IPS DF 6.9 (cell line): ENCODE data around the gene COL5A2.

ENCODE experiments used
- DNase-seq: peaks from one replicate; pipeline ENCODE4 v3.0.0-alpha.2; 2013; ENCODE audit warnings: low read depth, low spot score
- H3K27ac ChIP-seq: one replicate; pipeline ENCODE4 v1.5.1; 2013; ENCODE audit warnings: low read length, control low read depth
- H3K27me3 ChIP-seq: 2 replicates; pipeline ENCODE4 v1.6.1; 2013; ENCODE audit warnings: mild to moderate bottlenecking, low read length; ENCODE audit not compliant: control insufficient read depth, insufficient read depth
- H3K36me3 ChIP-seq: 2 replicates; pipeline ENCODE4 v1.6.1; 2013; ENCODE audit warnings: low read length; ENCODE audit not compliant: control insufficient read depth, insufficient read depth
- H3K4me1 ChIP-seq: 2 replicates; pipeline ENCODE4 v1.6.1; 2013; ENCODE audit warnings: low read length; ENCODE audit not compliant: control insufficient read depth, insufficient read depth
- H3K4me3 ChIP-seq: 2 replicates; pipeline ENCODE4 v1.5.1; 2013; ENCODE audit warnings: mild to moderate bottlenecking, low read length
- H3K9me3 ChIP-seq: 2 replicates; pipeline ENCODE4 v1.6.1; 2013; ENCODE audit warnings: low read length, inconsistent platforms; ENCODE audit not compliant: control insufficient read depth, insufficient read depth
- WGBS: extraction: QIAGEN DNeasy Blood & Tissue Kit; methylation state at CpG from one replicate; pipeline ENCODE4 v1.1.7; 2013; ENCODE audit warnings: mixed read lengths, missing lambda C conversion rate; ENCODE audit not compliant: insufficient read length, insufficient coverage; 5-methylcytosine and 5-hydroxymethylcytosine counted together

The COL5A2 gene

DNA sequence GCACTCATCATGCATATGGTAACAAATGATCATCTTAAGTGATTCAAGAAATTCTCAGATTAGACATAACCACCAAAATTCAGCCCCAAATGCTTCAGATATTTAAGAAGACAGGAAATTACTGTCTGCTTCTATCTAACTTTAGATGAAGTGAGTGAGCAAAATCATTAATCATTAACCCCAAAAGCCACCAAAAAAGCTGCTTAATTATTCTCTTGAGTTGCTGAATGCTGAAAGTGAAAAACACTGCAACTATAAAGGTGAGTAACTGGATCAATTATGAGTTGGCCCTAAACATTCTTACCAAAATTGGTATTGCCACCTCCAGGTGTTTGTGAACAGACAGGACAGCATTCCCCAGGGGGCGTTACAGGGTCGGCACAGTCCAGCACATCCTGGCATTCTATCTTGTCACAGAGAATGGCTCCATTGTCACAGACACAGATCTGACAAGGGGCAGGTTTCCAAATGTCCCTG lies 69.6 kb downstream of the COL5A2 start:
- Histone ChIP-seq H3K27ac (no peak overlapping the region), H3K9me3 (no peaks in the 10 kb centered on the region), H3K27me3 (no peaks in the 10 kb centered on the region), H3K36me3 (no peaks in the 10 kb centered on the region), H3K4me1 (no peaks in the 10 kb centered on the region), H3K4me3 (no peak overlapping the region)
- no peak for DNase-seq
- no CpG with 5 or more reads among the region's 2 CpGs for WGBS

DNA sequence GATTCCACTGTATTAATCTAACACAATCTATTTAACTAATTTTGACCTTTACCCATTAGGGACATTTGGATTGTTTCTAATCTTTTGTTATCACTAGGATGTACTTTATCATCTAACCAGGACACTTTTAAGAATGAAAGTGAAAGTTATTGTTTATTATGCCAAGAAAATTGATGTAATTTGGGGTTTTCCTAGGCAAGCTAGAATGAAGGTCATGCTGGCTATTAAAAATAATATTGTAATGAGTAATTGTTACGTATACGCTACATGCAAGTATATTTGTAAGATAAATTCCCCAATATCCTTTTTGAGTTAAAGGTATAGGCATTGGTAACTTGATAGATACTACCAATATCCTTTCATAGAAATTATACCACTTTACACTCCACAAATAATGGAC lies 74.6 kb downstream of the COL5A2 start:
- Histone ChIP-seq H3K36me3 (no peaks in the 10 kb centered on the region), H3K4me3 (no peak overlapping the region), H3K27me3 (no peaks in the 10 kb centered on the region), H3K4me1 (no peaks in the 10 kb centered on the region), H3K27ac (no peak overlapping the region), H3K9me3 (no peaks in the 10 kb centered on the region)
- DNase-seq, result no peak
- WGBS, result no CpG with 5 or more reads among the region's 2 CpGs

DNA sequence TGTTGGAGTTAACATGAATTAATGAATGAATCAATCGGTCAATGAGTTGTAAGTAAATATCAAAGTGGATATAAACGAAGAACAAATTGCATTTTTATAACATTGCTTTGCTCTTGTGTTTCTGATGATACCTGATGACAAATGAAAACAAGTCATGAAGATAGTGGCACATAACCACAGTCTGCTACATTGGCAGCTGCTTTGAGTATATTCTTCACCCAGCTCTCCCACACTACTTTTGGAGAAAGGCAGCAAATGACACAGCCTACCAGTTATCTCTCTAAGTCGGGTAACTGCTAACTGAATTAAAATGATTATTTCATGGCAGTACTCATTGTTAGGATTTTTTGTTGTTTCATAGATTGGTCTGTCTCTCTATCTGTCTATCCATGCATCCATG lies 76.8 kb downstream of the COL5A2 start:
- Histone ChIP-seq H3K27ac (no peak overlapping the region), H3K4me3 (no peak overlapping the region), H3K27me3 (no peaks in the 10 kb centered on the region), H3K4me1 (no peaks in the 10 kb centered on the region), H3K36me3 (no peaks in the 10 kb centered on the region), H3K9me3 (no peaks in the 10 kb centered on the region)
- DNase-seq, result no peak
- WGBS, result no CpG with 5 or more reads among the region's 3 CpGs

DNA sequence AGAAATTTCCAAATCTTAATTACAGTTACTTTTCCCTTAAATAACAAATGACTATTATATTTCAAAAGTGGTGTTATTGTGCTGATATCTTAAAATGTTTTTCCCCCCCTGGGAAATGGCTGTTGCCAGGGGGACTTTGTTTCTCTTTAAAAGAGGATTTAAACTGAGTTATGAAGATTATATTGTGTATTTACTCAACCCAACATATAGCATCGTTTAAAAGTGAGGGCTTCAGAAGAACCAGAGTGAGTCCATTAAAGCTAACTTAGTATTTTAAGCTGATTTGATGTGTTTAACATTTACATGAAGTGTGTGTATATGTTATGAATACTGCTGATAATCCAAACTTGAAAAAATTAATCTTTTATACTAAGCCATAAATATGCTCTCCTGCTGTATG lies 81.6 kb downstream of the COL5A2 start:
- Histone ChIP-seq H3K27ac (no peak overlapping the region), H3K4me3 (no peak overlapping the region), H3K27me3 (no peaks in the 10 kb centered on the region), H3K9me3 (no peaks in the 10 kb centered on the region), H3K4me1 (no peaks in the 10 kb centered on the region), H3K36me3 (no peaks in the 10 kb centered on the region)
- no CpG with 5 or more reads among the region's 1 CpG for WGBS
- DNase-seq, result no peak

DNA sequence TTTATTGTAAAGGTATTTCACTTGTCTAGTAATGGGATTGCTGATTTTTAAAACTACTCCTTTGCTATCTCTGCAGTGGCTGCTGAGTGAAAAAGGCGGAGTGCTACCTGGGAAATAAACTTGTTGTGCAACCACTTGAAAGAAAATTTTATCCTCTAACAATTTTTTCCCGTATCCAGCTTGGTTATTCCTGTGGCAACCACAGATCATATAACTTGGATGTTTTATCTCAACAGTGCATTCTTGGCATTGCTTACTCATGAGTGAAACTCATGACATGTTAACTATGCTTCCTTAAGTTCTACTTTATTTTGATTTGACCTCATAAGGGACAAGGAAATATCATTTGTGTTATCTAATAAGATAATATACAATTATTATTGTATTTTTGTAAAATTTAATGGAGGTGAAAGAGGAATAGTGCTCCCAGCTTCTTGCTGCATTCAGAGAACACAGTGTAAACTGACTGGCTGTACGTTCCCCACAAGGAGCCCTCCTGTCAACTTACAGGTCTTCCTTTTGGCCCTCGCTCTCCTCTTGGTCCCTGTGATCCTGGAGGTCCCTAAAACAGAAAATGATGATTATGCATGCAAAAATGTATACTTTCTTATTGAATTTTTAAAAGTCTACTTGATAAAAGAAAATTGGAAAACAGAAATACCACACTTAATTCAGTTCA lies 82.7 kb downstream of the COL5A2 start:
- H3K9me3 ChIP-seq, result no peaks in the 10 kb centered on the region
- H3K36me3 ChIP-seq, result 0 out of 2 replicates have a peak, but pooled peaks cover 2% of the 10 kb centered on the region
- H3K27me3 ChIP-seq, result no peaks in the 10 kb centered on the region
- no CpG with 5 or more reads among the region's 4 CpGs for WGBS
- H3K4me1 ChIP-seq, result no peaks in the 10 kb centered on the region; the same call in 1 of the 2 replicates
- DNase-seq, result no peak
- no peak overlapping the region for H3K4me3 ChIP-seq
- H3K27ac ChIP-seq, result no peak overlapping the region

DNA sequence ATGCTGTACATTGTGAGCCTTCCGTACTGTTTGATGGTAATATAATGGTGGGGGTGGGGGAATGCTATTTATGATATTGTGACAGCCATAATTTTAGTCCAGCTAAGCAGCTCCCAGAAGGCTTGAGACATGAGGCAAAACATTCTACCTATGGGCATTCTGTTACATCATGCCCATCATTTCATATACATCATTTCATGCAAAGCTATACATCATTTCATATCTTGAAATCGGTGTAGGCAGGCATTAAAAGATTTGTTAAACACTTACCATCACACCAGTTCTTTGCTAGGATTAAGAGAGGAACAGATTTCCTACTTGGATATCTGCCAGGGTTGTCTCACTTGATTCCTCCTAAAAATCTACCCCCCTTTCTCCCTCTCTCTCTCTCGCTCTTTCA lies 84.5 kb downstream of the COL5A2 start:
- no peak overlapping the region for H3K27ac ChIP-seq
- no peaks in the 10 kb centered on the region for H3K9me3 ChIP-seq
- no peaks in the 10 kb centered on the region for H3K27me3 ChIP-seq
- H3K4me3 ChIP-seq, result no peak overlapping the region
- no peak for DNase-seq
- 0 out of 2 replicates have a peak, but pooled peaks cover 2% of the 10 kb centered on the region for H3K36me3 ChIP-seq
- WGBS, result 100% methylated on average over 1 of the region's 3 CpGs
- no peaks in the 10 kb centered on the region; the same call in 1 of the 2 replicates for H3K4me1 ChIP-seq

DNA sequence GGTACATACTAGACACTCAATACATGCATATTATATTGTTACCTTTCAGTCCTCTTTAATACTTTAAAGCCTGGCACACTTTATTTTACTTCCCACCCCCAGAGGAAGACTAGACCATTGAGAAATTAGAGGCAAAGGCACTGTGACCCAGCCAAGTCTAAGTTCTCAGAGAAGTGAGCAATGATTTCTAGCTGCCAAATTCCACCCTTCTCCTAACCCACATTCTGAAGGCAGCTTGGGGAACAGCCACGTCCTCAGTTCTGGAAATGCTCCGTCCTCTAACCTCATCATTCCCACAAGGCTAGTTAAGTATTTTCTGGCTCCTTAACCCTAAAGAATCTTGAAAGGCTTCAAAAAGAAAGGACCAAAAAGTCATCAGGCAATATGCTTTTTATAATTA lies 86.6 kb downstream of the COL5A2 start:
- Histone ChIP-seq H3K4me1 (no peaks in the 10 kb centered on the region; the same call in 1 of the 2 replicates), H3K36me3 (0 out of 2 replicates have a peak, but pooled peaks cover 2% of the 10 kb centered on the region), H3K4me3 (no peak overlapping the region), H3K27me3 (no peaks in the 10 kb centered on the region), H3K9me3 (no peaks in the 10 kb centered on the region), H3K27ac (no peak overlapping the region)
- no CpG with 5 or more reads among the region's 2 CpGs for WGBS
- no peak for DNase-seq

DNA sequence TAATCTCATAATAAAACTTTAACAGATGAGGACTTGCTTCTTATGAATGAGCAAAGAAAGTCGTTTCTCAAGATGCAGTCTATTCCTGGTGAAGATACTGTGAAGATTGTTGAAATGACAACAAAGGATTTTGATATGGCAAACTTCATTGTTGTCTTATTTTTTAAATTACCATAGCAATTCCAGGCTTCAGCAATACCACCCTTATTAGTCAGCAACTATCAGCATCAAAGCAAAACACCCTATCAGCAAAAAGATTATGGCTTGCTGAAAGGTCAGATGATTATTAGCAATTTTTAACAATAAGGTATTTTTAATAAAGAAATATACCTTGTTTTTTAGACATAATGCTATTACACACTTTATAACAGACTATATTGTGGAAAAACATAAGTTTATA lies 88.3 kb downstream of the COL5A2 start:
- 0 out of 2 replicates have a peak, but pooled peaks cover 2% of the 10 kb centered on the region for H3K36me3 ChIP-seq
- H3K27me3 ChIP-seq, result no peaks in the 10 kb centered on the region
- no peaks in the 10 kb centered on the region; the same call in 1 of the 2 replicates for H3K4me1 ChIP-seq
- no peak overlapping the region for H3K27ac ChIP-seq
- H3K4me3 ChIP-seq, result no peak overlapping the region
- H3K9me3 ChIP-seq, result no peaks in the 10 kb centered on the region
- DNase-seq, result no peak
- WGBS, result no CpG with 5 or more reads among the region's 1 CpG

DNA sequence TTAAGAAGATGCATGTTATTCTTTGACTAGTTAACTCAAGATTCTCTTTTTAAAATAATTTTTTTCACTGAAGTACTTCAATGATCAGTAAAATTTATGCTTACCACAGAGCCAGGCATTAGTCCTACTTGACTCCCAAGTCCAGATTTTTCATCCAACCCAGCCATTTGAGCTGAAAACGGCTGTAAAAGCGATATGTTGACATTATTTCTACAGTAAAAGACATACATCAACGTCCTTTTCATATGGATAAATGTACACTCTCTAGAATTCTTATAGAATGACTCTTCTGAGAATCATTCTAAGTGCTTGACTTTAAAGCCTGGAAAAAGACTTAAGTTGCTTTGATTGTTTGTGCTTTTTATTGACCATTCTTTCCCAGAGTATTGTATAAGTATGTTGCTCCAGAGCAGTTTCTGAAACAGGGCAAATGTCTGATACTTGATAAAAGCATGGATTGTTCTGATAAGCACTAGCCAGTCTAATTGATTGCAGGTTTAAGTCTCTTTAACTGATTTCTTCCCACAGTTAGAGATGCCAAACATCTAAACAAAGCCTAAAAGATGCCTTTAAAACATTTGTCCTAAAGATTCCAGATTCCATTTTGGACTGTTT lies 90.9 kb downstream of the COL5A2 start:
- H3K4me1 ChIP-seq, result no peaks in the 10 kb centered on the region; the same call in 1 of the 2 replicates
- no peak for DNase-seq
- 0 out of 2 replicates have a peak, but pooled peaks cover 2% of the 10 kb centered on the region for H3K36me3 ChIP-seq
- H3K27me3 ChIP-seq, result no peaks in the 10 kb centered on the region
- H3K27ac ChIP-seq, result no peak overlapping the region
- no peak overlapping the region for H3K4me3 ChIP-seq
- no CpG with 5 or more reads among the region's 3 CpGs for WGBS
- no peaks in the 10 kb centered on the region for H3K9me3 ChIP-seq

DNA sequence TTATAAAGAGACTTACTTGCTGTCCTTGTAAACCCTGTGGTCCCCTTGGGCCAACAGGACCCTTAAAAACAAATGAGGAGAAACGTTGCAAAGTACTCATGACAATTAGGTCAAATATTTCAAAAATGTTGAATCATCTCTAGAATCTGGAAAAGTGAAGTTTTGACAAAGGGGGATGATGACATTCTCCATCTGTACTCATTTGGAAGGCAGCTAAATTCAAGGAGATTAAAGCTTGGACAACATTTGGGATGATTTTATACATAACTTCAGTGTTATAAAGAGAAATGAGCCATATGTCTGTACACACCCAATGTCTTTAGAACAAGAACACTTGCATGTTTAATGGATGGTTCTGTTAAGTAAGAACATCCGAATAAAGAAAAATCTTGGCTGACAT lies 92.9 kb downstream of the COL5A2 start:
- DNase-seq, result no peak
- no peak overlapping the region for H3K4me3 ChIP-seq
- no peaks in the 10 kb centered on the region for H3K27me3 ChIP-seq
- no peaks in the 10 kb centered on the region for H3K4me1 ChIP-seq
- no peak overlapping the region for H3K27ac ChIP-seq
- WGBS, result no CpG with 5 or more reads among the region's 2 CpGs
- no peaks in the 10 kb centered on the region for H3K9me3 ChIP-seq
- H3K36me3 ChIP-seq, result no peaks in the 10 kb centered on the region
